Spleen (tissue), 11 donors: ENCODE measurements around the gene TMEM164. TPM values are rescaled to one million over a fixed set of nuclear protein-coding genes. Genes with fewer than 3 reads are reported as not detected.

Experiments
- DNase-seq: peaks from one replicate; pipeline ENCODE4 v3.0.0-alpha.2; 2020
- H3K27ac ChIP-seq, 8 donors: fragments of 200-600 bp; sonication (generic) in 7 of 8; 1 replicate in 4 of 8; 2 replicates in 4 of 8; pipeline versions ENCODE4 v1.5.0 to v1.8.0; 2016 to 2021; ENCODE audit warnings: inconsistent platforms in 4 of 8, mild to moderate bottlenecking in 4 of 8, moderate library complexity in 1 of 8
- H3K27me3 ChIP-seq, 7 donors: fragments of 200-600 bp; sonication (generic) in 6 of 7; replicated peaks in 1 of 7; 1 replicate in 4 of 7; 2 replicates in 3 of 7; pipeline versions ENCODE4 v1.5.0 to v1.8.0; 2016 to 2021; ENCODE audit warnings: inconsistent platforms in 3 of 7, mild to moderate bottlenecking in 1 of 7
- H3K36me3 ChIP-seq, 6 donors: fragments of 200-600 bp; sonication (generic) in 5 of 6; 1 replicate in 4 of 6; 2 replicates in 2 of 6; pipeline versions ENCODE4 v1.5.0 to v1.8.0; 2016 to 2021; ENCODE audit warnings: inconsistent platforms in 2 of 6
- H3K4me1 ChIP-seq, 6 donors: fragments of 200-600 bp; sonication (generic) in 5 of 6; 1 replicate in 3 of 6; 2 replicates in 3 of 6; pipeline versions ENCODE4 v1.5.0 to v1.8.0; 2016 to 2021; ENCODE audit warnings: inconsistent platforms in 3 of 6
- H3K4me3 ChIP-seq, 8 donors: fragments of 200-600 bp; sonication (generic) in 7 of 8; 1 replicate in 4 of 8; 2 replicates in 4 of 8; pipeline versions ENCODE4 v1.5.0 to v1.8.0; 2016 to 2021; ENCODE audit warnings: inconsistent platforms in 4 of 8, mild to moderate bottlenecking in 4 of 8, moderate library complexity in 2 of 8
- H3K9me3 ChIP-seq, 8 donors: fragments of 200-600 bp; sonication (generic) in 7 of 8; 1 replicate in 4 of 8; 2 replicates in 4 of 8; pipeline versions ENCODE4 v1.5.0 to v1.8.0; 2016 to 2021; ENCODE audit warnings: inconsistent platforms in 4 of 8
- CTCF ChIP-seq, 11 experiments: fragments of 200-600 bp in 7 of 11; fragments of 450-650 bp in 4 of 11; sonication (generic) in 4 of 11; IDR thresholded peaks in 8 of 11; conservative IDR thresholded peaks in 3 of 11; 1 replicate in 7 of 11; 2 replicates in 4 of 11; pipeline versions ENCODE4 v1.4.0 to v1.8.0; 2016 to 2021; ENCODE audit warnings: antibody characterized with exemption in 11 of 11, inconsistent platforms in 4 of 11, mild to moderate bottlenecking in 1 of 11
- POLR2A ChIP-seq, 3 donors: fragments of 450-650 bp; IDR thresholded peaks; one replicate each; pipeline ENCODE4 v1.5.1; 2017; ENCODE audit warnings: antibody characterized with exemption in 3 of 3, mild to moderate bottlenecking in 1 of 3
- POLR2AphosphoS5 ChIP-seq, 3 donors: sonication (generic); formaldehyde crosslinking; IDR thresholded peaks; one replicate each; pipeline ENCODE4 v1.5.1; 2017; ENCODE audit warnings: antibody characterized with exemption in 3 of 3
- WGBS, 5 donors: extraction: QIAGEN DNeasy Blood & Tissue Kit in 3 of 5; methylation state at CpG; one replicate each; pipeline versions ENCODE4 v1.1.5 to v1.1.7; 2013 to 2018; 5-methylcytosine and 5-hydroxymethylcytosine counted together
- intact Hi-C: fragments of 100-400 bp; cut with DNase I; formaldehyde crosslinking; loops from one replicate; pipeline ENCODE4 v1.15.0; 2023; ENCODE audit warnings: low total_unique reads
- polyA plus RNA-seq, 3 donors: library from polyadenylated mRNA; stranded (reverse); fragments of 200-250 nt; gene quantifications; one replicate each; pipeline ENCODE4 v1.2.1, GENCODE V29; 2013
- total RNA-seq, 7 donors: library from RNA; depleted of rRNA in 3 of 7; stranded (reverse); fragments of >200 nt in 3 of 7; fragmentation: NEBNext Ultra II Directional in 4 of 7; extraction: Animal tissue kit (Norgen Biotek cat#: 25700) in 4 of 7; gene quantifications; one replicate each; pipeline versions ENCODE4 v1.1.0 to v1.2.1, GENCODE V29; 2016 to 2021
- donor health status: healthy with polysubstance abuse.
- donor health status: DM: no; HTN: no; CAD: no; lungs with moderate emphysema.
- donor health status: DM: no; HTN: no; CAD: no.
- donor health status: Bipolar disorder and iron deficiency.
- donor health status: healthy.
- donor health status: DM: no; HTN: no; CAD: no.
- donor health status: DM: yes; HTN: yes; CAD: no.

The TMEM164 gene
- total and polyA plus RNA-seq, 10 donors: 3.9 to 29.7 (median 24.3) TPM

DNA sequence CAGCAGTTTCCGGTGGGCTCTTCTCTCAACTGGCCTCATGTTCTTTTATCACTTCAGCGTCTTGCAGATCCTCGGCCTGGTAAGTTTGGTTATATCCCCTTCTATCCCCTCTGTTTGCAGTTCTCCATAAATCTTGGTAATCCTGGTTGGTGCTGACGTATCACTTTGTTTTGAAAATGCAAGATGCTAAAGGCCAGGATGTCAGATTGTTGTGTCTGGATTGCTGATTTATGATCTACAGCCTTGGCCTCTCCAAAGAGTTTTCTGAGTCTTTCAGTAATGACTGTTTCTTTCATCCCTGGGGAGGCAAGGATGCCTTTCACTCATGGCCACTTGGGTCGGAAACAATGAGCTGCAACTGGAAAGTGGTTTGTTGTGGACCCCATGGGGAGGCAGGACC lies 168.5 kb downstream of the TMEM164 start:
- DNase-seq: no peak
- Histone ChIP-seq H3K4me3 (no peak overlapping the region), H3K27ac (no peak overlapping the region), H3K27me3 (no peaks in the 10 kb centered on the region), H3K4me1 (peaks cover 0 to 4% (median 0%) of the 10 kb centered on the region in 6 donors), H3K9me3 (no peaks in the 10 kb centered on the region), H3K36me3 (peaks cover 0 to 34% (median 0%) of the 10 kb centered on the region in 6 donors)
- intact Hi-C loops: no loop called here
- 78 to 93% (median 89%) methylated on average over 4 to 5 of the region's 5 CpGs for WGBS, 5 donors
- TF ChIP-seq CTCF (IDR thresholded peaks at IDR 0.05 in 8 of 11, conservative IDR thresholded peaks at IDR 0.05 in 3 of 11) (no peak), POLR2A (IDR thresholded peaks at IDR 0.05) (no peak), POLR2AphosphoS5 (IDR thresholded peaks at IDR 0.05) (no peak)

GRCh38 chrX:110172215-110172614 lies 169.3 kb downstream of the TMEM164 start:
- H3K27ac ChIP-seq: peak overlapping the region in 1 of 8 donors; percentile 35
- DNase-seq: peak; percentile 86
- no peak overlapping the region for H3K4me3 ChIP-seq
- peaks cover 0 to 34% (median 0%) of the 10 kb centered on the region in 6 donors for H3K36me3 ChIP-seq
- H3K9me3 ChIP-seq: no peaks in the 10 kb centered on the region
- 39 to 77% (median 67%) methylated on average over 5 to 10 of the region's 10 CpGs for WGBS, 5 donors
- peaks cover 0 to 4% (median 0%) of the 10 kb centered on the region in 6 donors for H3K4me1 ChIP-seq
- no peaks in the 10 kb centered on the region for H3K27me3 ChIP-seq
- intact Hi-C loops: no loop called here
- peak in 2 of 3 donors; percentile 22 to 48 for TF ChIP-seq POLR2AphosphoS5 (IDR thresholded peaks at IDR 0.05)
- TF ChIP-seq CTCF (IDR thresholded peaks at IDR 0.05 in 8 of 11, conservative IDR thresholded peaks at IDR 0.05 in 3 of 11): no peak

GRCh38 chrX:110173192-110174175 lies 170.6 kb downstream of the TMEM164 start:
- H3K27ac ChIP-seq: no peak overlapping the region

More at GRCh38 chrX:110173192-110174175, 170.6 kb downstream of the TMEM164 start:
- H3K36me3 ChIP-seq: peaks cover 0 to 39% (median 0%) of the 10 kb centered on the region in 6 donors
- intact Hi-C loops: no loop called here
- WGBS, 5 donors: 76 to 93% (median 87%) methylated on average over 8 to 19 of the region's 19 CpGs
- no peak overlapping the region for H3K4me3 ChIP-seq
- H3K4me1 ChIP-seq: peaks cover 0 to 4% (median 0%) of the 10 kb centered on the region in 6 donors
- peak; percentile 69 for DNase-seq
- no peaks in the 10 kb centered on the region for H3K9me3 ChIP-seq
- TF ChIP-seq POLR2AphosphoS5 (IDR thresholded peaks at IDR 0.05): no peak
- no peak for TF ChIP-seq POLR2A (IDR thresholded peaks at IDR 0.05)
- TF ChIP-seq CTCF (IDR thresholded peaks at IDR 0.05 in 8 of 11, conservative IDR thresholded peaks at IDR 0.05 in 3 of 11): no peak
- H3K27me3 ChIP-seq: no peaks in the 10 kb centered on the region
